Epithelial cell of prostate (primary cell): ENCODE data around the gene ARL11.

Source experiments
- DNase-seq: peaks from one replicate; pipeline ENCODE4 v3.0.0-alpha.2; 2011; ENCODE audit warnings: low read depth, low spot score
- H3K27ac ChIP-seq: fragments of 450-650 bp; 2 replicates; pipeline ENCODE4 v1.5.1; 2017; ENCODE audit warnings: mild to moderate bottlenecking

Gene ARL11

GRCh38 chr13:49681842-49682435, 53.6 kb downstream of the ARL11 start:
- DNase-seq, result peak; percentile 52
- no peak overlapping the region for H3K27ac ChIP-seq
